HPDE6-E6E7 (cell line): Measurements from ENCODE around the gene HCST.
"Not testable (repeated sequence)": the region's sequence is repeated elsewhere in the genome, so short reads cannot be mapped to it uniquely, and the experiment has no call there.

Experiments
- DNase-seq: peaks from one replicate; pipeline ENCODE4 v3.0.0; 2011; ENCODE audit warnings: missing footprints; ENCODE audit errors: extremely low spot score

The HCST gene

GRCh38 chr19:35901854-35902661 is at the start of gene HCST:
Gene HCST, plus strand, starts transcription at chr19:35902529. Its CDS starts 65 bp downstream, at chr19:35902594.
- no peak for DNase-seq

GRCh38 chr19:35853038-35853756 is 49.1 kb upstream of the HCST start:
- no peak for DNase-seq

GRCh38 chr19:35856546-35857149 is 45.7 kb upstream of the HCST start, which contains the start of gene KIRREL2:
Gene KIRREL2, plus strand, starts transcription at chr19:35856911. Its CDS starts 209 bp downstream, at chr19:35857120.
- DNase-seq = no peak

- DNase-seq = no peak
Measured at GRCh38 chr19:35858311-35858710, 44.0 kb upstream of the HCST start.

GRCh38 chr19:35859414-35859813 is 42.9 kb upstream of the HCST start:
- DNase-seq = no peak

GRCh38 chr19:35860436-35860817 is 41.9 kb upstream of the HCST start:
- DNase-seq = no peak

- DNase-seq = no peak
Measured at GRCh38 chr19:35860818-35861639, 41.3 kb upstream of the HCST start.

- DNase-seq = no peak
Measured at GRCh38 chr19:35861640-35862160, 40.6 kb upstream of the HCST start.

GRCh38 chr19:35862528-35862927 is 39.8 kb upstream of the HCST start:
- no peak for DNase-seq

- DNase-seq = no peak
Measured at GRCh38 chr19:35863018-35863417, 39.3 kb upstream of the HCST start.

- no peak for DNase-seq
Measured at GRCh38 chr19:35868172-35868822, 34.0 kb upstream of the HCST start, which contains the start of gene APLP1. Gene APLP1, plus strand, starts transcription at chr19:35868574. Its CDS starts 63 bp downstream, at chr19:35868637.

GRCh38 chr19:35868823-35869326 is 33.5 kb upstream of the HCST start:
- no peak for DNase-seq

GRCh38 chr19:35869327-35870123 is 32.8 kb upstream of the HCST start:
- DNase-seq = peak; percentile 43

- DNase-seq = not testable (repeated sequence)
Measured at GRCh38 chr19:35870124-35870736, 32.1 kb upstream of the HCST start.

- no peak for DNase-seq
Measured at GRCh38 chr19:35870798-35871197, 31.5 kb upstream of the HCST start.

- DNase-seq = no peak
Measured at GRCh38 chr19:35871611-35872010, 30.7 kb upstream of the HCST start.

- DNase-seq = no peak
Measured at GRCh38 chr19:35872180-35872579, 30.1 kb upstream of the HCST start.

GRCh38 chr19:35874392-35874930 is 27.9 kb upstream of the HCST start:
- DNase-seq = no peak

GRCh38 chr19:35879068-35879467 is 23.3 kb upstream of the HCST start:
- DNase-seq = no peak
